GM21825 (cell line): ENCODE results near the gene HNRNPC.
"Not testable (repeated sequence)": the region's sequence is repeated elsewhere in the genome, so short reads cannot be mapped to it uniquely, and the experiment has no call there.

Experiments
- ATAC-seq: cut with Tn5 transposase; IDR thresholded peaks from one replicate; pipeline ENCODE4 v1.9.1; 2021; ENCODE audit warnings: mild to moderate bottlenecking, moderate library complexity; ENCODE audit not compliant: unreplicated experiment

The HNRNPC gene

DNA sequence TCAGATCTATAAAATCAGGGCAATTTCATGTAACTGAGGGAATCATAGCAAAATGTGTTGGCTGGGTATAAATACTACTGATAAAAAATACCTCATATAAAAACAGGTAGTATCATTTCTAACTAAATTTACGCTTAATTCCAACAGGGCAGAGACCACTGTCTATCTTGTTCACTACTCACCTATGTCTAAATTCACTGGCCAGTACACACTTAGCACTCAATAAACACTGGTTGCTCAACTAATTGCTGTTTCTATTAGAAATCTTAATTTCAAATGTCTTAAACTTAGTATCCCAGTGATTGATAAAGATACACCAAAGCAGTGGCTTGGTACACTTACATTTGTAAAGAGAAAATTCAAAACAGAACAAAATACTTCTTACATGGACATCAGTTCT is 55.6 kb downstream of the HNRNPC start:
- no peak for ATAC-seq

- not testable (repeated sequence) for ATAC-seq
These were observed 56.4 kb downstream of the HNRNPC start for GRCh38 chr14:21212824-21213223.

- no peak for ATAC-seq
These were observed 57.7 kb downstream of the HNRNPC start for GRCh38 chr14:21211509-21211908.

DNA sequence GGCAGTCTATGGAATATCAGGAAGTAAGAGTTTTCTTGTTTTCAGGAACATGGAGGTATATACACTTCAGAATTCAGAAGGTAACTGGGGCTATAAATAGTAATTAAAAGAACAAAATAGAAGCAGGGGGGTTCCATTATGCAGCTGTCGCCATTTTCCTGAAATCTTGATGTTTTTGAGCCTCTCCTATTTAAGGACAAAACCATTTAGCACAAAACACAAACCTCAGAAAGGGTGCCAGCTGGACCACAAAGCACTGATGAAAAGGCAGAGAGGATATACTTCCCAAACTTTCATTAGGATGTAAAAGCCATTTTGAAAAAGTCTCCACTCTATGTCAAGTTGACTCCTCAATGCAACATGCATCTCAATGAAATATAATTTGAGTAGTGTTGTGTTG is 59.2 kb downstream of the HNRNPC start:
- no peak for ATAC-seq

GRCh38 chr14:21209185-21209584 is 60.1 kb downstream of the HNRNPC start:
- ATAC-seq = no peak

DNA sequence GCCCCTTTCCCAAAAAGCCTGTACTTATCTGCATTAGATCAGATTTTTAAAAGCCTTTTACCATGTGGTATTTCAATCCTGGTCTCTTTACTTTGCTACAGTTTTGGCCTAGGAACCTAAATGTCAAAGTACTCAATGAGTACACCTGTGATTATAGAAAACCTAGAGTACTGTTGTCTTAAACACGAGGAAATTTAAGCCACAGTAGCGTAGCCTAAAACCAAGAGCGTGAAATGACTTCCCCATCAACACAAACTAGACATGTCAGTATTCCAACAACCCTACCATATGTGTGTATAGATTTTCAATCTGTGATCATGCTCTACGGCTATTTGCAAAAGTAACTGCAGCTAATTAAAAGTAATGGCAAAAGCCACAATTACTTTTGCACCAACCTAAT is 60.7 kb downstream of the HNRNPC start:
- ATAC-seq = no peak

DNA sequence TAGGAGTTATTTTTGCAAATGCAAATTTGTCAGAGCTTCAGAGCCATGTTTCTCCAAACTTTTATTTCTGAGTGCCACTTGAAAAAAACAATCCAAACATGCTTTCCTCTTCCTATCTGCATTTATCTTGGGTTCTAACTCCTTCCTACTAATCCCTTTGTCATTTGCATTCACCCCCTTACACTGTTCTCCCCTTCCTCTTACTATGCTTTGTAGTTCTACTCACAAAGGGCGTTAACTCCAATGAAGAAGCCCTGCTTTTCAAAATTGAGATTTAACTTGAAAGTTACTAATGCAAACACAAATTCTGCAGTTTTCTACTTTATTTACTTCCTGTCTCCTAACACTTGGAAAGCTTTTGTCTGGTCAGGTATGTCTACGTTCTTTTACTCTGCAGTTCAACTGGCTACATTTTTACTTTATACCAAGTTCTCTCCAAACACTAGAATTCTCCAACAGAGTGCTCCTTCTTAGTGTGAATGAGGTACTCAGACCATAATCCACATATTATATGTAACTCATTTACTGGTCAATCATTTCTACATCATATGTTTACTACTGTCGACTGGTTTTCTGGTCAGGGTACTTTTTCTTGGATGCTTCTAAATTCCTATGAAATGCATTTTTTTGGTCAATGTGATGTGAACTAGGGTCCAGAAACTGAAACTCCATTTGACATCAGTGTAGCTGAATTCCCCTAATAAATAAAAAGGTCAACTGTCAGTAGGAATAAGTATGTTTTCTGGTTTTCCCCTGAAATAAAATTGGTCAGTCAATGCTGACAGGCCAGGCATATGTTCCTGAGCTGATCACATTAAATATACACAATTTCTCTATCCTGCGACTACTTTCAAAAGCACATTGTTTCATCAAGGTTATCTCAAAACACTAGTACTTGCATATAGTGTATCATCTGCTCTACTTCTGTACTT is 62.2 kb downstream of the HNRNPC start:
- no peak for ATAC-seq

DNA sequence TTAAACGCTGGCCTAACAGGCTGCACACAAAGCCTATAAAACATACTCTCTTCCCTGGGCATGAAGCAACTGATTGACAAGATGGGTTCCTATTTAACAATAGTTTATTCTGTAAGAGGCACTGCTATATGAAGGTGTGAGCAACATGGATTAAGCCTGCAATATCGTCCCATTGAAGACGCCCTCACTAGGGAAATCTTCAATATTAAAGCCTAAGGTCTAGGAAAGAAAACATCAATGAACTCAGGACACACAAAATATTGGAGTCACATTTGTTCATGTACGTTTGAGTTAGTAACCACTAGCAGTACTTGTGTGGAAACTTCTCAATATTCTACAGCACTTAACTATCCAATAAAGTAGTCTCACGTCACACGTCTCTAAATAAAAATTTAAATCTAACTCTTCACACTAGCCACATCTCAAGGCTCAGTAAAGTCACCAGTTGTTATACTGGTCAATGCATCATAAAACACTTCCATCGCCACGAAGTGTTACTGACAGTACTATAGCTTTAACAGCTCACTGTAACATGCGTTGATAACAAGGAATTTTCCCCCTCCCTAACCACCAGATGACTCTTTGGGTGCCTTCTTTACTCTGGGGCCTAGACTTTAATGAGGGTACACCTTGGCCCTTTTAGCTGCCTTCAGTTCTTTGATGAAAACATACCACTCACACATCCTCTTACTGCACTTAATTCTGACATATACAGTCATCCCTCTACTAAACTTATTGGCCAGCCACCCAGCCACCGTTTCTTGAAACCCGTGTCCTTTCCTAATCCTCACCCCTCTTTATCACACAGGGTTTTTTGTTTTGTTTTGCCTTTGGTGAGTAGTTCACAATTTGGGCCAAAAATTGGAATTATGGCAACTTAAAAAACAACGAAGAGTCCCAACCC is 63.3 kb downstream of the HNRNPC start:
- ATAC-seq = no peak

DNA sequence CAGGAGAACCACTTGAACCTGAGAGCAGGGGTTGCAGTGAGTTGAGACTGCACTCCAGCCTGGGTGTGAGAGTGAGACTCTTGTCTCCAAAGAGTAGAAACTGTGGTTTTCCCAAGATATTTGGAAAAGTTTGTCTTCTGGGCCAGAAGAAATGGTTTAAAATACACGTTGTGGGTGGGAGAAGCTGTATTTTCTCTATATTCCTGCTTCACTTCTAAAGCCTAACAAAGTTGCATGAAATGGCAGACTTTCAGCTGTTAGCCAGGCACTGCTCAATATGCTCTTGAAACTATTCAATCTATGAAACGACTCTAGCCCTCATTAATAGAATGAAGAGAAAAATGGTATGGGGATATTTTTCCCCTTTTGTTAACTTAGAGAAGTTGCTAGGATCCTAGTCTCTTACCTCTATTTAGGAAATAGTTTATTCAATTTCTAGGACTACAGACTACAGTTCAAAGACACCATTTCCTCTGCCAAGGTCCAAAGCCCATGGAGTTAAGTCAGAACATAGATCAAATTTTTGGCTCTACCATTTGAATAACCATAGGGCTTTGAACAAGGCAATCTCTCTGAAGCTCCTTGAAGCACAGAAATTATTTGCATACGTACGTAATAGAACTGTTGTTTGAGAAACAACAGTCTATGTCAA is 64.1 kb downstream of the HNRNPC start:
- ATAC-seq = no peak

DNA sequence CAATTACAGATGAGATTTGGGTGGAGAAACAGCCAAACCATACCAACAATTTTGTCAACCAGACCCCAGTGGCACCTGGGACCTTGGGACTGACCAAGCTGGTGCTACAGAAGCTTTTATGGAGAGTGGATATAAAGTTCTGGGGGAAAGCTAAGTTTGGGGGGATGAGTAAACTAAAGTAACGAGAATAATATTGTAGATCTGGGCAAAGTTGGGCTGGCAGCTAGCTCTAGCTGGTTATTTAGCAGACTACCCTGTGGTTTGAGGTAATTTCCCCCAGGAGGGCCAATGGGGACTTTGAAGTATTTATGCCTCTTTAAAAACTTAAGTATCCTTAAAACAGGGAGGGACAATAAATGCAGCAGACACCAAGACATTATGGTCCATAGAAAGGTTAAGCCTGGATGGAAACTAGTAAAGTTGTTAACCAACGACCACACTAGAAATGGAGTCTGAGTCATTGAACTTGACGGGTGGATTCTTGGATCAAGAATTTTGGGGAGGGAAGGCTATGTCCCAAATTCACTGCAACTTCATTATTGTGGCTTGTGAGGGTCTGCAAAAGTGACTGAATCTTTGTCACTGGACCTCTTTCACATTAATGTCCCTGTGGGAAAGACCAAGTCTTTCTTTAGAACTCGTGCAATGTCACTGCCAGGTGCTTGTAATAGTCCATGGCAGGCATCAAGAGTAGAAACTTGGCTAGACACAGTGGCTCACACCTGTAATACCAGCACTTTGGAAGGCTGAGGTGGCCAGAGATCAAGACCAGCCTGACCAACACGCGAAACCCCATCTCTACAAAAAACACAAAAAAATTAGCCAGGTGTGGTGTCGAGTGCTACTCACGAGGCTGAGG is 64.8 kb downstream of the HNRNPC start:
- no peak for ATAC-seq

GRCh38 chr14:21203470-21204166 is 65.6 kb downstream of the HNRNPC start:
- ATAC-seq = no peak

GRCh38 chr14:21202463-21203358 is 66.5 kb downstream of the HNRNPC start:
- ATAC-seq = no peak

- ATAC-seq = no peak
These were observed 67.3 kb downstream of the HNRNPC start for GRCh38 chr14:21201732-21202462.

DNA sequence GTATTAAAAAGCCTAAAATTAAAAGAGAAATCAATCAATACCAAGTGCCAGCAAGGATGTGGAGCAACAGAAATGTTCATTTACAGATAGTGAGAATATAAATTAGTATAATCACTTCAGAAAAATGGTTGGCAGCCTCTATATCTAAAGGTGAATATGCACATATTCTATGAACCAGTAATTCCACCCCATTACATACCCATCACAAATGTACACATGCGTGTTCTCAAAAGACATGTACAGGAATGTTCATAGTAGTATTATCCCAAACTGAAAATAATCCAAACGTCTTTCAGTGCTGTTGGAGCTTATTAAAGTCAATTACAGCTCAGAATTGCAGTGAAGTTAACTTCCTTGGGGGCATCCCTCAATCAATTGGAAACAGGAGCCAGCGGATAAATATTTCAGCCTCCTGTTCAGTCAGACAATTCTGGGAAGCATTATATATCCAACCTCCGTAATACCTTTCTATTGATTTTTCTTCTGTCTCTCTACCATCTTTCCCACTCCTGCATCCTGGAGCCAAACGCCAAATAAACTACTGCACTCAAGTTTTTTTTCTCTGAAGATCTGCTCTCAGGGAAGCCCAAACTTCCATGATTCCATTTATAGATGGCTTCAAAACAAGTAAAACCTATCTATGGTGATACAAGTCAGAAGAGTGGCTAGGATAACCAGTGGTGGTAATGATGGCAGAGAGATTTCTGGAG is 68.3 kb downstream of the HNRNPC start:
- no peak for ATAC-seq

GRCh38 chr14:21199611-21200560 is 69.4 kb downstream of the HNRNPC start:
- ATAC-seq = no peak
